ENCODE results near the gene PCED1B.

GRCh38 chr12:47111392-47111778, 32.0 kb downstream of the PCED1B start:
- TF ChIP-seq POLR2AphosphoS5 (IDR thresholded peaks at IDR 0.05; ENCODE audit: low read depth, low read length) (no peak), CTCF (IDR thresholded peaks at IDR 0.05 in 2 of 3, conservative IDR thresholded peaks at IDR 0.05 in 1 of 3; ENCODE audit: borderline replicate concordance in 1 of 3, insufficient read depth in 1 of 3, low read depth in 2 of 3, low read length in 2 of 3) (no peak), SP1 (IDR thresholded peaks at IDR 0.05; ENCODE audit: low read depth) (no peak), RAD21 (IDR thresholded peaks at IDR 0.05; ENCODE audit: low read depth) (no peak), ZNF274 (IDR thresholded peaks at IDR 0.05; ENCODE audit: low read depth, low read length) (no peak), EZH2phosphoT487 (IDR thresholded peaks at IDR 0.05; ENCODE audit: borderline replicate concordance) (no peak), JUND (IDR thresholded peaks at IDR 0.05) (no peak), TCF7L2 (IDR thresholded peaks at IDR 0.05; ENCODE audit: borderline replicate concordance, extremely low read depth, insufficient read depth, insufficient read length) (no peak), EZH2 (IDR thresholded peaks at IDR 0.05) (no peak), MAX (IDR thresholded peaks at IDR 0.05) (no peak), REST (IDR thresholded peaks at IDR 0.05; ENCODE audit: low read depth) (no peak), CEBPB (IDR thresholded peaks at IDR 0.05; ENCODE audit: low read depth) (no peak), SIN3A (IDR thresholded peaks at IDR 0.05; ENCODE audit: low read depth) (no peak), POLR2A (IDR thresholded peaks at IDR 0.05; ENCODE audit: borderline replicate concordance, extremely low read depth, insufficient read depth, insufficient read length) (no peak)

All from HCT116 (cell line).